GM12878 (cell line): ENCODE measurements around the gene TIMP2. TPM values are rescaled to one million over a fixed set of nuclear protein-coding genes. Genes with fewer than 3 reads are reported as not detected.

Source experiments
- BMI1 ChIP-seq: fragments of 450-650 bp; IDR thresholded peaks from 2 replicates; pipeline ENCODE4 v1.6.1; 2016; ENCODE audit warnings: mild to moderate bottlenecking, moderate library complexity, borderline replicate concordance
- CTCF ChIP-seq, 3 experiments: IDR thresholded peaks in 2 of 3; conservative IDR thresholded peaks in 1 of 3; 2 replicates each; pipeline ENCODE4 v1.5.1; 2011; ENCODE audit warnings: low read depth in 3 of 3, low read length in 3 of 3, mild to moderate bottlenecking in 3 of 3, control low read depth in 2 of 3, moderate library complexity in 2 of 3, inconsistent platforms in 1 of 3, mixed read lengths in 1 of 3; ENCODE audit not compliant: control insufficient read depth in 2 of 3, insufficient read depth in 1 of 3; ENCODE audit errors: extremely low read depth in 1 of 3
- IRF5 ChIP-seq: fragments of 450-650 bp; IDR thresholded peaks from 2 replicates; pipeline ENCODE4 v1.6.1; 2017; ENCODE audit warnings: borderline replicate concordance
- ZBTB40 ChIP-seq: fragments of 450-650 bp; IDR thresholded peaks from 2 replicates; pipeline ENCODE4 v1.6.1; 2016; ENCODE audit warnings: mild to moderate bottlenecking, moderate library complexity, borderline replicate concordance
- ZNF622 ChIP-seq: fragments of 450-650 bp; IDR thresholded peaks from 2 replicates; pipeline ENCODE4 v1.6.1; 2017; ENCODE audit warnings: mild to moderate bottlenecking, inconsistent platforms
- polyA plus RNA-seq, 11 experiments: library from polyadenylated mRNA; depleted of rRNA in 4 of 11; unstranded in 6 of 11; stranded (reverse) in 5 of 11; fragments of >200 nt; fragmentation: Nextera tagmentation in 4 of 11; fragmentation: Illumina TruSeq in 1 of 11; extraction: Ambion mirVana in 4 of 11; extraction: Trizol in 1 of 11; gene quantifications; 1 replicate in 1 of 11; 2 replicates in 10 of 11; pipeline versions ENCODE4 v1.2.1 to v1.2.3, GENCODE V29; 2011 to 2016; ENCODE audit warnings: inconsistent platforms in 2 of 11, missing spikeins in 2 of 11, low read depth in 1 of 11
- total RNA-seq, 4 experiments: library from RNA; depleted of rRNA in 3 of 4; stranded (reverse); fragments of >200 nt in 3 of 4; fragmentation: Illumina TruSeq in 1 of 4; extraction: Trizol in 1 of 4; gene quantifications; 2 replicates each; pipeline versions ENCODE4 v1.2.1 to v1.2.3, GENCODE V29; 2013 to 2021

TIMP2 gene
- total and polyA plus RNA-seq, 10 of the 15 experiments (the other 5 are each of a cell fraction or from before 2014, with no cell fraction given) = 0.03 to 0.41 (median 0.04) TPM; not detected in 7

- no peak for TF ChIP-seq IRF5
- no peak for TF ChIP-seq BMI1
- TF ChIP-seq ZNF622 = no peak
- no peak for TF ChIP-seq CTCF (IDR thresholded peaks at IDR 0.05 in 2 of 3, conservative IDR thresholded peaks at IDR 0.05 in 1 of 3; ENCODE audit: control insufficient read depth in 2 of 3, extremely low read depth in 1 of 3, insufficient read depth in 1 of 3, low read depth in 3 of 3, low read length in 3 of 3)
- no peak for TF ChIP-seq ZBTB40
- TF ChIP-seq, all 136 proteins: peak for 0
Measured at GRCh38 chr17:78824240-78824639, 100.9 kb downstream of the TIMP2 start (continued).
